Activated CD4-positive, alpha-beta T cell treated with anti-CD3 and anti-CD28 coated beads, Interleukin-2, amount 50 U/mL, for 16 hours (primary cell): Measurements from ENCODE around the gene LRMDA.

Experiments used
- DNase-seq: peaks from one replicate; pipeline ENCODE4 v3.0.0-alpha.2; 2020

LRMDA gene

DNA sequence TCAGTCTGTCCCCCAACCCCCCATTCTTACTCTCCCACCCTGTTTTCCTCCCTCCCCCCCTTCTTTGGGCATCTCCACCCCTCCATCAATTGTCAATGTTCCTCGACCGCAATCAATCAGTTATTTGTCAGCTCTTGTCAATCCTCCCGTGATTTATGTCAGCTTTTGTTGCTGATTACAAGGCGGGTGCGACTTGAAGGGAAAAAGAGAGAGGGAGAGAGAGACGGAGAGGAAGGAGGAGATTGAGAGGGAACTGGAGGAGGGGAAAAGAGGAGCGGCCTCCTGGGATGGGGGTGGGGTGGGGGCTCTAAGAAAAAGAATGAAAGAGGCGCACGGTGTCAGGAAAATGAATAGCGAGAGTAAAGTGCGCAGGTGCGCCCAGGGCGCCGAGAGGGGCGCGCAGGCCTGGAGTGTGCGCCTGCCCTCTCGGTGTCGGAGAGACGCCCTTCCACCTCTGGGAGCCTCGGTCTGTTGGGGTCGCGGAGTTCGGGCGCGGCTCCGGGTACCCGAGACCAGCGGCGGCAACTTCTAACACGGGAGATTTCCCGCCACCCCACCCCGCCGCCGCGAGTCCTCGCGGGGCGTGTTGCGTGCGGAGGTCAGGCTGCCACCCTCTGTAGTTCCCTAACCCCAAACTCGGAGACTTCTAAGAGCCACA, 28.8 kb upstream of the LRMDA start:
- no peak for DNase-seq

DNA sequence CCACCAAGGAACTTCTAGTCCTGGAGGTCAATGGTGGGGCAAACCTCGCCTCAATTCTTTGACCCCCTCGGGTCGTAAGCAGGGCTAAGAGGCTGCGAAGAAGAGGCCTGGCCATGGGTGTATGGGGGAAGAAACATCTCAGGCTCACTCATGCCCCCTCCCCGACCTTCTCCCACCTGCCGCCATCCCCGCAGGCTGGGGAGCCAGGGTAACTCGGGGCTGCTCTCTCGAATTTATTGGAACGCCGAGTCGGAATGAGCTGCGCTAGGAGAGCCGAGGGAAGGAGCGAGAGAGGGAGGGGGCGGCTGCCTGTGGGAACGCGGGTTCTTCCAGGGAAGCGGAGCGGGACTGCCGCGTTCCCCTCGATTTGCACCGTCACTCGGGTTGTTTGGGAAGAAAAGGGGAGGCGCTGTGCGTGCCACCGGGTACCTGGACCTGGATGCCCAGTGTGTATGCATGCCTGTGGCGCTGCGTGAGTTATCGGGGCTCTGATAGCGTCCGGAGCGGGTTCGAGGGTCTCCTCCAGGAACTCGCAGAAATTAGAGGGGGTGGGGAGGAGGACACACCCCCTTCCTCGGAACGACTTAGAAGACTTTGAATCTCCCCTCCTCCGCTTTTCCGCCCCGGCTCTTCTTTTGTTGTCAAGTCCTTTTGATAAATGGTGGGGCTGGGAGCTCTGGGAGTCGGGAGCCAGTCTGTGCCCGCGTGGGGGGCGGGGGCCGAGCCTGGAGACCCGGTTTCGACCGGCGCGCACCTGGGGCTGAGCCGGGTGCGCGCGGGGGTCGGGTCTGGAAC, 28.1 kb upstream of the LRMDA start:
- DNase-seq = no peak

DNA sequence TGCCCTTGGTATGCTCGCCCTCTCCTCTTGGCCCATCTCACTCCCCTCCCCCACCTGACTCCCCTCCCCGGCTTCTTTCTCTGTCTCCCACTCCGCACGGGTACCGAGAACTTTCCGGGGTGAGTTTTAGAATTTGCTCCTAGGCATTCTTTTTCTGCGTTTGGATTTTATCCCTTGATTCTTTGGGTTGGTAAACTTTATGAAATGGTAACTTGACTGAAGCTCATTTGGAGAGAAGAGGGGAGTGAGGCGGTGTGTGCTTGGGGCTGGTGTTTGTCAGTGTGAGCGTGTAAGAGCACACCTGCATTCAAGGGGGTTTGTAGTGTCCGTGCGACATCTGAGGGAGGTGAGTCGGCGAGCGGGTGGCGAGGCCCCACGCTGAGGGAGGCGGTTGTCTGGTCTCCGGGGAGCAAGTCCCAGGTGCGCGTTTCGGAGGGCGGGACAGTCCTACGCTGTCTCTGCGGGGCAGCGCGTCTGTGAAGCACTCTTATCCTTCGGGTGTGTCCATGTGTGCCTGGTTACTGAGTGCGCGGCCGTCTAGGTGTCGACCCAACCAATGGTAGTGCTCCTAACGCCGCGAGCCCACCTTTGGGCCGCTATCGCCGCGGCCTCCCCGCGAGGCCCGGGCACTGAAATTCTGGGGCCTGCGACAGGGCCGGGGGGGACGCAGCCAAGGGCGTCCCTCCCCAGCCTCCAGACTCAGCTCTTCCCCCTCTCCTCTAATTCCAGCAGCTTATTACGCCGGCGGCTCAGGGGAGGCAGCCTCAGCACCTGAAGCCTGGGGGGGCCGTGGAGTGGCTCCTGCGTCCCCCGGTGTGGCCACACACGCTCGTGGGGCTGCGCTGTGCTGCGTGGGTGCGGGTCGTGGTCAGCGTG, 27.2 kb upstream of the LRMDA start:
- no peak for DNase-seq

DNA sequence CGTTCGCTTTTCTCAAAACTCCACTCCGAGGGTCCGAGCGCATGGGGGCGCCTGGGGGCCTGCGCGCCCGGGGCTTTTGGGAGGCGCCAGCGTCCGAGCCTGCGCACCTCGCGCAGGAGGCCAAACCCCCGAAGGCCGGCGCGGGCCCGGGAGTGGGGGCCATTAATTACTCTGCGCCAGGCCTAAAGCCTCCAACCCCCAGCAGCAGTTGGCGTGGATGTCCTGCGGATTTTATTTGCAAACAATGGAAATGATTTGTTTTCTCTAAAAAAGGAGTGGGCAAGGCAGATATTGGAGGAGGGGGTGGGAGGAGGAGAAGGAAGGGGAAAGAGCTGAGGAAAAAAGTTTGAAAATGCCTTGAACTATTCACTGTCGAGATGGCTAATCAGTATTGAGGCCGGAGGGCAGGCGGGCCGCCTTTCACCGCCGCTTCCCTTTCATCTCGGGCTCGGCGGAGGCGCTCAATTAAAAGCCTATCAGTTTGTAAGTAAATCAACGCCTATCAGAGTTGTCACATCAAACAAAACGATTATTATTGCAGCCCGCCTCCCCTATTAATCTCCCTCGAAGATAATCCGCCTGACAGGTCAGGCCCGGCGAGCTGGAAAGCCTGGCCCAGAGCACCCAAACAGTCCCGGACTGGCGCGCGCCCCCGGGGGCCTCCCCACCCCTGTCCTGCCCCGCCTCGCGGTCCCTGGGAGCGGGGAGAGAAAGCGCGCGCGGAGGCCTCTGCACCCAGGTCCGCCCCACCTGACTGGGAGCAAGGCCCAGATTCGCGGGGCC, 26.4 kb upstream of the LRMDA start:
- no peak for DNase-seq

DNA sequence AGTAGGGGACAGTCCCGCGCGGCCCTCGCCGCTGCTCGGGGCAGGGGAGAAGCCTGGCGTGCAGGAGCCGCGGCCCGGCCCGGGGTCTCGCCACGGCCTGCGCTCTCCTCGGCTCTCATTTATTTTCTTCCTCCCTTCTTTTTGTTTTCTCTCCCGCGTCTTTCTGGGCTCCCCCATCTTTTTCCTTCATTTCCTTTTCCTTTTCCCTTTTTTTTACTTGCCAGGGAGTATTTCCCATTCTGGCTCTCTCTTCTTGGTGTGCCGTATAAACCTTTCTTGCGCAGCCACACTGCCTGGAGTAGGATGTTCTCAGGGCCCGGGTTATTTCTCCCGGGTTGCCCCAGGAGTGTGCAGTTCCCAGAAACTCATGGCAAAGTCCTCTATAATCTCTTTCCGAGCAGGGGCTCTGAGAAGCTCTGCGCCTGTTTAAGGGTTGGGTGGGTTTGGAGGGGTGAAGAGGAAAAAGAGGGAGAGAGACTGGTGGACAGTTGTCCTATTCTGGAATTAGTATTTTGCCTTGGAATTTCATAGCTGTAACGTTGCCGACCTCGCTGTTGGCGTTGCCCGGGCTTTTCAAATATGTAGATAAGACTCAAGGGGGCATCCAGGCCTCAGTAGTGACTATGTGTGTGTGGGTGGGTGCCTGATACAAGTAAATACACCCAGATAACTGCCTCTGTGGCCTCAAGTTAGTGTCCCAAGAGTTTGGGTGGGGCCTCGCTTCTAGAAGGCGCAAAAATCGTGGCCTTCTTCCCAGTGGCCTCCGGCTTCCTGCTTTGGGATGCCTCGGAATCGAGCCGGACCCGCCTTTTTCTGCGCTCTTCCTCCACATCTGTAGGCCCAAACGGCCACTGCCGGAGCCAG, 25.6 kb upstream of the LRMDA start:
- DNase-seq = no peak

DNA sequence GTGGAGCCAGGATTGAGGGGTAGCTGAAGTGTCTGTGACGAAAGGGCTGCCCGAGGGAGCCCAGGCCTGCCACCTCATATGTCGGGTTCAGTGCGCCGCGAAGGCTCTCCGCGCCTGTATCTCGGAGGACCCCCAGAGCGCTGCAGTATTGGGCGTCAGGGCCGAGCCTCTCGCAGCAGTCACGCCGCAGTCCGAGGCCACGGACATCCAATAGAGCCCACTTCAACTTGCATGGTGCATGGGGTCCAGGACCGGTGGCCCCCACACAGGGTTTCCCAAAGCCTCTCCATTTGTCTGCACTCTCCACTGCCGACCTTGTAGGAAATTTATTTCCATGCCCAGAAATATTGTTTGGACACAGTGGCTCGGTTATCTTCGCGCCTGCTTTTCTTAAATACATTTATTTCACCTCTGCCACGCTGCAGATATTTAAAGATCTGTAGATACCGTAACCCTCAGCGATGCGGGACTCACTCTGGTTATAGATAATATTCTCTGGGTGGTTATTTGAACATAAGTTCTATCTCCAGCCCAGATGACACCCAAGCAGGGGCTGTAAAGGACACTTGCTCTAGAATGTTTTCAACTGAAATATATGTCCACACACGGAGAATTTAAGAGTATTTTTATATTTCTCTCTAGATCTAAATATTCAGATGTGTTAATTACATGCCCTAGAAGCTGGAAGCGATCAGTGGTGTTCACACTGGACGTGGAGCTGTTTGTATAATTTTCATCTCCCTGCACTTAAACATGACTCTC, 24.8 kb upstream of the LRMDA start:
- no peak for DNase-seq

DNA sequence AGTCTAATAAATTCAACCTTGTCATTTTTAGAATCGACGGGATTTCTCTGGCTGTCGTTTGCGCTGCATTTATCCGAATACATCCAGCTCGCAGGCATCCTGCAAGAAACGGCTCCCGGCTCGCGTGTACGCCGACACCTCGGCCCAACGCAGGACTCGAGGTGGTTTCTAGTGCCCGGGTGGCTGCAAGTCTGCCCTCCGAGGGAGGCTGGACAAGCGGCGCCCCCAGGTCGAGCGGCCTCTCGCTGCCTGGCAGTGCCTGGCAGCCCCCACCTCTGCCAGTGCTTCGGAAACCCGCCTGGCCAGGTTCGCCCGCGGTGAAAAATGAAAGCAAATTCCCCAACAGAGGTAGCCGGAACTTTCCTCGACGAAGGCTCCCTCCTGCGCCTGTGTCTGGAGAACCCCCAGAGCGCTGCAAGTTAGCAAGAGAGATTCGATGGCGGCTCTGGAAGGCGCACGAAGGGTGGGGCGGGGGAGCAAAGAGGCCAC, 24.2 kb upstream of the LRMDA start:
- no peak for DNase-seq

DNA sequence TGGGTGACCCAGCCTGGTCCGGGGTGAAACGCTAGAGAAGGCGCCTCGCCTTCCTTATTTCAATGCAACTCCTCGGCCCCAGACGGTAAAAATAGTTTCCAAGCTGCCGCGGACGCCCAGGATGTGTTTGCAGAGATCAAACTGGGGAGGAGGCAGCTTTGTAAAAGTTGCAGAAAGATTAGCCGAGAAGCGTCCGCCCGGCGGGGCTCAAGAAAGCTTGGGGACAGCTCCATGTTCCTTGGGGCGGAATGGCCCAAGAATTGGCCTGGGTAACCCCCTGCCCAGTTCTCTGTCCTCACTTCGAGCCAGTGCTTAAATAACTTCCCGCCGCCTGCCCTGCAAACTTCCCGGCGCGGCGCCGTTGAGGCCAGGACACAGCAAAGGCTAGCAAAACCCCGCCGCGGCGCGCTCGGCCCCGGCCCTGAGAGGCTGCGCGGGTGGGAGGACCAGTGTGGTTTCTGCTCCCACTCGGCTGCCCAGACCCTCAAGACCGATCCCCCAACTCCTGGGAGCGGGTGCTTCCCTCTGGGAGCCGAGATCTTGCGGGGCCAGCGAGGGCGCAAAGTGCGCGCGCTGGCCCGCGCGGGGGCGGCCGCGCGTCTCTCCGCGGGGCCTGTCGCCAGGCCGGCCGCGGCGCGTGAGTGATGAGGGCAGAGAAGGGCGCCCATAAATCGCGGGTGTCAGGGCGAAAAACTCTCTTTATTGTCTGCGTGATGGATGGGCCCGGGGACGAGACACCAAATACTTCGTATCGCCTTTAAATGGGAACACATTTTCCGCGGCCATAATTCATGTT, 23.5 kb upstream of the LRMDA start:
- DNase-seq = no peak

DNA sequence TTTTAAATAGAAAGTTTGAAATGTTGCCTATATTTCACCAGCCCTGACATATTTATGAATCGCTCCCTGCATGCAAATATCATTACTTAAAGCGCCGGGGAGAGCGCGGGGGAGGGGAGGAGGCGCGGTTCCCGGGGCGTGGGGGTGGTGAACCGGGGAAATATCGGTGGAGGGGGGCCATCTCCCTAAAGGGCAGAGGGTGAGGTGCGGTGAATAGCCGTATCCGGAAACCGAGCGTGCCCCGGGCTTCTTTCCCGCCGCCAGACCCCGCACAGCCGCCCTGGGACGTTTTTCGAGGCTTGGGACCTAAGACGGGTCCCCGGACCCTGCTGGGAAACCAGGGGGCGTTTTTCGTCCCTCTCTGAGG, 22.9 kb upstream of the LRMDA start:
- no peak for DNase-seq

DNA sequence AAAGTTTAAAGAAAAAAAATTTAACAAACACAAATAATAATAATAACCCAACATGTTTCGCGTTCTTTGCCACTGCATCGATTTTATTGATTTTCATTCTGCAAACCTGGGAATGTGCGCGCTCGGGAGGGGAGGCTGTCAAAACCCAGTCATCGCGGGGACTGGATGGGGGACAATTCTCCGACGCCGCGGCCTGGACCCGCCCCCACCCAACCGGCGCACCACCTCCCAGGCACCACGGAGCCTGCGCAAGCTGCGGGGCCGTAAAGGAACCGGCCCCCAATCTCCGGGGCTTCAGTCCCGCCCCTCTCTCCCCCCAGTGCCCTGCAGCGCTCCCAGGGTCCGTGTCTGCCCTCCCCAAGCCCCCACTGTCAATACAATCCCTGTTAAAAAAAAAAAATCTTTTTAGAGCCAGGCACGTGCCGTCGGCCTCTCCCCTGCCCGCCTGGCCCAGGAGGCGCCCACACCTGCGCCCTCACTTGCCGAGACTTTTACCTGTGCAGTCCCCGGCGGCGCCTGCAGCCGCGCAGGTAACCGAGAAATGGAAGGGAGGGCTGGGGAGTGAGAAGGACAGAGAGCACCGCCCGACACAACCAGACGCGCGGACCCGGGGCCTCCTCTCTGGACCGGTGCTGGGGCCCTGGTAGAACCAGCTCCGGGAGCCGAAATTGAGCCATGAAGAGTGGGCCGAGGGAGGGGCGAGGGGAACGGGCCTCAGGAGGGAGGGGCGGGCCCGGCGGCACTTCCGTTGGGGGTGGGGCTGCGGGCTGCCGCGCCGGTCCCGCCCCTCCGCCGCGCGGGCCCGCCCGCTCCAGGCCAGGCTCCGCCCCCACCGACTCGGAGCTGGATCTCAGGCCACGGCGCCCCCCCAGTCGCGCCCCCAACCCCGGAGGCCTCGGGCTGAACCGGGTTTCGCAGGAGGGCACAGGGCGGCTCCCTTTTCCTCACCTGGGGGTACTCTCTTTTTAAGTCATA, 22.2 kb upstream of the LRMDA start:
- DNase-seq = no peak

DNA sequence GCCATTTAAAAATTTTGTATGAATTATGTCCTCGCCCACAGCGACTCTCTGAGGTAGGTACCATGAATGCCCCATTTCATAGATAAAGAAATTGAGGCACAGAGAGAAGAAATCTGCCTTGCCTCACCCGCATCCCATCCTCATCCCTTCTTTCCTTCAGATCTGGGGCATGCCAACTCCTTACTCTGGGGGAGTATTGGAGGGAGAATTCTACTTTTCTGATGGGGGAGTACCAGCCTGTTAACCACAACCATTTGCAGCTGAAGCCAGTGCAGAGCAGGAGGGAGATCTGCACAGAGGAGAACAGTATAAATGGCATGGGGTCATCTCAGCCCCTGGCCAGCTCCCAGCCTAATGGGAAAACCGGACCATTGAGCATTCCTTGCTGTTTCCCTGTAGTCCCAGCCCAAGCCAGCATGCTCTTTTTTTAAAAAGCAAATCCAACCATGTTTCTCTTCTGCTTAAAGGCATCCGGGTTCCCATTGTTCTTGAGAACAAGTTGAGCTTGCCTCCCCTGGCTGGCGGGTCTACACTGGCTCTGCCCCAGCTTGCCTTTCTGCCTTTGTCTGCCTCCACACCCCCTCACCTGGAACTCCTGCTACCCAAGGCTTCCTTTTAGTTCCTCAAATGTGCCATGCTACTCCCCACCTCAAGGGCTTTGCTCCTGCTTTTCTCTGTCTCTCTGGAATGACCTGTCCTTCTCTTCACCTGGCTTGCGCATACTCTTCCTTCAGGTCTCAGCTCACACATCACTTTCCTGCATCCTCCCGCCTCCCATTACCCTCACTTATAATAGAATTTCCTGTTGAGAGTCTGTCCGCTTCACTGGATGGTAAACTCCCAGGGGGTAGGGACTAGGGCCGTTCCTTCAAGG, 21.1 kb upstream of the LRMDA start:
- DNase-seq = no peak

DNA sequence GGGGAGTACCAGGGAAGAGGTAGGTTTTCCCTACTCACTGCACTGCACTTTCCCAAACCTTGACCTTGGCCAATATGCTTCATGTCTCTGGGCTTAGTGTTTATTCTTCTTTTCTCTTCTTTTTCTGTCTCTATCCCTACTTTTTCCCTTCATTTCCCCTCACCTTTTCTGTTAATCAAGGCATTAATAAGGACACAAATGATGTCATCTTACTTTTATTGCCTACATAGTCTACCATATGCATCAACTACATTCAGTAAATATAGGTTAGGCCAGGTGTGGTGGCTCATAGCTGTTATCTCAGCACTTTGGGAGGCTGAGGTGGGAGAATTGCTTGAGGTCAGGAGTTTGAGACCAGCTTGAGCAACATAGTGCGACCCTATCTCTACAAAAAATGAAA, 16.9 kb upstream of the LRMDA start:
- DNase-seq = no peak

DNA sequence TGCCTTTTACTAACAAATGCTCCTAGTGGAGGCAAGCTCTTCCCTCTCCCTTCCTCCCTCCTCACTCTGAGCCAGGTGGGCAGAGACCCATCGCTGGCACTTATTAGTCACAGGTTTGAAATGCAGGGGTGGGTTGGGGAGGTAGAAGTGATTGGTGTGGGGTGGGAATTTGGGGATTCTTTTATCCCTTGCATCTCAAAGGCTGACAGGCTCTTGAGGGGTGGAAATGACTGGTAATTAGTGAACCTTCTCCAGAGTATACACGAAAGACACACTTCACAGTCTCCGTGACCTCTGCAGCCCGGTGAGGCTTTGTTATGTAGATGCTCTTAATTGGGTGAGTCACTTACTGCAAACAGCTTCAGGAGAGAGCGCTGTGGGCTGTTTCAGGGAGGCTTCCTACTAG, 13.9 kb upstream of the LRMDA start:
- no peak for DNase-seq

DNA sequence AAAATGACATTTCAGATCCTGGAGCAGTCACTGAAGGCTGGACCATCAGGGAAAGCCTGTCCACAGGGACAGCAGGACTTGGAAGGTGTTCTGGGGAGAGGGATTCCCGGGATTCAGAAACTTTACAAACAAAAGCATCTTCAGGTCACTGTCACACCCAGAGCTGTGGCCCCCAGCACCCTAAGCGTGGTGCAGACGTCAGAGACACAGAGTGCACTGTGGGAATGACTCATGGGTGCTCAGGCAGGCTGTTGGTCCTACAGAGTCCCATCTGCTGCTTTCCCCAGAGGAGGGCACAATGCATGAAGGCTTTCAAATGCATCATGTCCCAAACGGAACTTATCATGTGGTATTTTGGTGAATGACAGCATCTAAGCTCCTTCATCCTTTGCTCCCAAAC, 13.1 kb upstream of the LRMDA start:
- no peak for DNase-seq

DNA sequence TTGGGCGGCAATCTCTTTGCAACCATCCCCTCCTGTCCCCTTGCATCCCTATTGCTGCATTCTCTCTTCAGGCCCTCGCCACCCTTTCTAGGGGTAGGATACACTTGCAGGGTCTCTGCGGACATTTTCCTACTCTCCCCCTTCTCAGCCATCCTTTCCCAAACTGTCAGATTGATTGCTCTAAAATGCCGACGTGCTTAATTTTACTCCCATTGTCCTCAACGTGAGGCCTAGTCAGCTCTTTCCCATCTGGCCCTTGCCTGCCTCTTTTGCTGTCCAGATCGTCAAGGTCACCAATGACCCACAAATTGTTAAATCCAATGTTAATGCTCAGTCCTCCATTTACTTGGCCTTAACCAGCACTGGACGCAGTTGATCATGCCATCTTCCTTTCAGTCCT, 12.7 kb upstream of the LRMDA start:
- DNase-seq = no peak

DNA sequence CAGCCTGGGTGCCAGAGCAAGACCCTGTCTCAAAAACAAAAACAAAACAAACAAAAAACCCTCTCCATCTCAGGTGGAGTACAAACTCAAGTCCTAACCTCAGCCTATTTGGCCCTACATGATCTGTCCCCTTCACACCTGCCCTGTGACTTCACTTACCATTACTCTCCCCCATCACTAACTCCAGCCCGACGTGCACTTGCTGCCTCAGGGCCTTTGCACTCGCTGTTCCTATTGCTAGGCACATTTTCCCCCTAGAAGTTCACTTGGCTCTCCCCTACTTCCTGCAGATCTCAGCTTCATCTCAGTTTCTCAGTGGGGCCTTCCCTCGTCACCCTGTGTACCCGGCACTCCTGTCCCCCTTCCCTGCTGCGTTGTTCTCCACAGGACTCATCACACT, 8.5 kb upstream of the LRMDA start:
- DNase-seq = no peak

DNA sequence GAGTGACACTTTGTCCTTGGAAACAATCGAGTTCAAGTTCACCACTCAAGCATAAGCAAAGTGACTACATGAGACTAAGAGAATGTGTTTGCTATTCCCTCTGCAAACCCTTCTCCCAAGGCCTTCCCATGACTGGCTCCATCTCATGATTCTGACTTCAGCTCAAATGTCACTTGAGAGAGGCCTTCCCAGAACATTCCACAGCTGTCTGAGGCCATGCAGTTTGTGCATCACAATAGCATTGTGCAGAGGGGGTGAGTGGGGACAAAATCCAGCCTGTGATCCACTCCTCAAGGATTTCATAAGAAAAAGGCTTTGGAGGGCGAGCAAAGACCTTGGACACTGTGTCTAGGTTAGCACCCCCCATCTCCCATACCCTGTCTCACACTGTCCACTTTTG, 6.9 kb upstream of the LRMDA start:
- no peak for DNase-seq
